Left renal pelvis (tissue), 4 donors: ENCODE data around the gene TBC1D10B. TPM values are rescaled to one million over a fixed set of nuclear protein-coding genes. Genes with fewer than 3 reads are reported as not detected.
"Not testable (repeated sequence)": the region's sequence is repeated elsewhere in the genome, so short reads cannot be mapped to it uniquely, and the experiment has no call there.

ENCODE experiments used
- DNase-seq, 4 donors: peaks; one replicate each; pipeline ENCODE4 v3.0.0-alpha.2; 2013; ENCODE audit warnings: low read depth in 4 of 4, low spot score in 3 of 4
- polyA plus RNA-seq, 4 donors: library from polyadenylated mRNA; unstranded; fragments of 120-200 nt; gene quantifications; one replicate each; pipeline ENCODE4 v1.2.1, GENCODE V29; 2013; ENCODE audit not compliant: insufficient read length in 4 of 4

TBC1D10B gene
- polyA plus RNA-seq, 4 donors, result 28.2 to 44.1 (median 34.2) TPM

GRCh38 chr16:30398661-30399434 is 28.6 kb upstream of the TBC1D10B start:
- DNase-seq, result no peak

GRCh38 chr16:30397776-30398660 is 27.7 kb upstream of the TBC1D10B start:
- no peak for DNase-seq

GRCh38 chr16:30397056-30397455 is 26.8 kb upstream of the TBC1D10B start:
- no peak for DNase-seq

GRCh38 chr16:30396627-30397026 is 26.3 kb upstream of the TBC1D10B start:
- not testable (repeated sequence) for DNase-seq

GRCh38 chr16:30395992-30396585 is 25.8 kb upstream of the TBC1D10B start:
- DNase-seq, result no peak

- DNase-seq, result peak in 3 of 4 donors; percentile 77 to 79 (median 78)
These were observed 25.1 kb upstream of the TBC1D10B start, which contains the start of gene ZNF48 for GRCh38 chr16:30395155-30395991. Gene ZNF48 (plus strand): TSS chr16:30395420. CDS start chr16:30395795, 375 bp downstream.

GRCh38 chr16:30394592-30395154 is 24.4 kb upstream of the TBC1D10B start:
- no peak for DNase-seq

- DNase-seq, result no peak
These were observed 13.2 kb upstream of the TBC1D10B start for GRCh38 chr16:30383521-30383920.

- no peak for DNase-seq
These were observed 12.0 kb upstream of the TBC1D10B start, which contains the start of gene SEPTIN1 for GRCh38 chr16:30382111-30382881. Gene SEPTIN1 (minus strand): TSS chr16:30382561. CDS start chr16:30382542, 19 bp downstream.

- DNase-seq, result no peak
These were observed 11.2 kb upstream of the TBC1D10B start for GRCh38 chr16:30381291-30382041.

GRCh38 chr16:30380803-30381208 is 10.5 kb upstream of the TBC1D10B start:
- no peak for DNase-seq

GRCh38 chr16:30380072-30380802 is 9.9 kb upstream of the TBC1D10B start:
- DNase-seq, result no peak

- no peak for DNase-seq
These were observed 9.0 kb upstream of the TBC1D10B start for GRCh38 chr16:30379158-30379783.

GRCh38 chr16:30378236-30379157 is 8.2 kb upstream of the TBC1D10B start:
- peak; percentile 91 to 98 (median 96) for DNase-seq

GRCh38 chr16:30377812-30378235 is 7.5 kb upstream of the TBC1D10B start:
- peak in 2 of 4 donors; percentile 75 to 79 for DNase-seq
